GM12874 (cell line): ENCODE measurements around the gene CUL7.

Source experiments
- TF ChIP-seq, protein P1 (sequence below): IDR thresholded peaks from 2 replicates; pipeline ENCODE4 v1.5.1; 2011; ENCODE audit warnings: low read depth, mild to moderate bottlenecking, control low read depth, low read length, moderate library complexity; ENCODE audit not compliant: insufficient read depth

The CUL7 gene

DNA sequence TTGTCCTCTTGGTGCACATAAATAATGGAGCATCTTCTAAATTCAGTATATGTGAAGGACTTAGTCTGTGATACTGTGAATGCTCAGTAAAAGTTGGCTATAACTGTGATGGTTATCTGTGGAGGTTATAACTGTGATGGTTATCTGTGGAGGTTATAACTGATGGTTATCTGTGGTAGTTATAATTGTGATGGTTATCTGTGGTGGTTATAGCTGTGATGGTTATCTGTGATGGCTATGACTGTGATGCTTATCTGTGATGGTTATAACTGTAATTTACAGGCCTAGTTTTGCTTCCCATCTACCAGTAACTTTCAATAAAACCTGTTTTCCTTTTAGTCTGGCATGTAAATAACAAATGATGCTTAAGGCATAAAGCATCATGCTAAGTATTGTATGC is 39.0 kb upstream of the CUL7 start:
- TF ChIP-seq, protein P1, sequence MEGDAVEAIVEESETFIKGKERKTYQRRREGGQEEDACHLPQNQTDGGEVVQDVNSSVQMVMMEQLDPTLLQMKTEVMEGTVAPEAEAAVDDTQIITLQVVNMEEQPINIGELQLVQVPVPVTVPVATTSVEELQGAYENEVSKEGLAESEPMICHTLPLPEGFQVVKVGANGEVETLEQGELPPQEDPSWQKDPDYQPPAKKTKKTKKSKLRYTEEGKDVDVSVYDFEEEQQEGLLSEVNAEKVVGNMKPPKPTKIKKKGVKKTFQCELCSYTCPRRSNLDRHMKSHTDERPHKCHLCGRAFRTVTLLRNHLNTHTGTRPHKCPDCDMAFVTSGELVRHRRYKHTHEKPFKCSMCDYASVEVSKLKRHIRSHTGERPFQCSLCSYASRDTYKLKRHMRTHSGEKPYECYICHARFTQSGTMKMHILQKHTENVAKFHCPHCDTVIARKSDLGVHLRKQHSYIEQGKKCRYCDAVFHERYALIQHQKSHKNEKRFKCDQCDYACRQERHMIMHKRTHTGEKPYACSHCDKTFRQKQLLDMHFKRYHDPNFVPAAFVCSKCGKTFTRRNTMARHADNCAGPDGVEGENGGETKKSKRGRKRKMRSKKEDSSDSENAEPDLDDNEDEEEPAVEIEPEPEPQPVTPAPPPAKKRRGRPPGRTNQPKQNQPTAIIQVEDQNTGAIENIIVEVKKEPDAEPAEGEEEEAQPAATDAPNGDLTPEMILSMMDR, result no peak

DNA sequence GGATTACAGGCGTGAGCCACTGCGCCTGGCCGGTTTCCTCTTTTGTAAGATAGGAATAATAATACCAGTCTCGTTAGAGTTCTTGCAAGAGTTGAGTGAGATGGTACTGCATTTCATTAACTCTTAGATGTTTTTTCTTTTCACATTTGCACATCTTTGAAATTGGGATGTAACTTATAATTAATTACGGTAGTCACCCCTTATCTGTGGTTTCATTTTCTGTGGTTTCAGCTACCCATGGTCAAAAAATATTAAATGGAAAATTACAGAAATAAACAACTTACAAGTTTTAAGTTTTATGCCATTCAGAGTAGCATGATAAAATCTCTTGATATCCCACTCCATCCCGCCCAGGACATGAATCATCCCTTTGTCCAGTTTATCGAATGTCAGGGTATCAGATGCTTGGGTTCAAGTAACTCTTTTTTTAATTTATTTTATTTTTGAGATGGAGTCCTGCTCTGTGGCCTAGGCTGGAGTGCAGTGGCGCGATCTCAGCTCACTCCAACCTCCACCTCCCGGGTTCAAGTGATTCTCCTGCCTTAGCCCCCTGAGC is 37.9 kb upstream of the CUL7 start:
- TF ChIP-seq, protein P1, result no peak

DNA sequence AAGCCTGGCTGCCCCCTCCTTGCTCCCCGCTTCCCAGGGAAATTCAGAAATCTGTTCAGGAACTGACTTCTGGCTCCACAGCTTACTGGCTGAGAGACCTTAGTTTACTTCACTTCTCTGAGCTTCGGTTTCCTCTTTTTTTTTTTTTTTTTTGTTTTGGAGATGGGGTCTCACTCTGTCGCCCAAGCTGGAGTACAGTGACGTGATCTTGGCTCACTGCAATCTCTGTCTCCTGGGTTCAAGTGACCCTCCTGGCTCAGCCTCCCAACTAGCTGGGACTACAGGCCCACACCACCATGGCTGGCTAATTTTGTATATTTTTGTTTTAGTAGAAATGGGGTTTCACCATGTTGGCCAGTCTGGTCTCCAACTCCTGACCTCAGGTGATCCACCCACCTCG is 37.4 kb upstream of the CUL7 start:
- TF ChIP-seq, protein P1, result no peak

DNA sequence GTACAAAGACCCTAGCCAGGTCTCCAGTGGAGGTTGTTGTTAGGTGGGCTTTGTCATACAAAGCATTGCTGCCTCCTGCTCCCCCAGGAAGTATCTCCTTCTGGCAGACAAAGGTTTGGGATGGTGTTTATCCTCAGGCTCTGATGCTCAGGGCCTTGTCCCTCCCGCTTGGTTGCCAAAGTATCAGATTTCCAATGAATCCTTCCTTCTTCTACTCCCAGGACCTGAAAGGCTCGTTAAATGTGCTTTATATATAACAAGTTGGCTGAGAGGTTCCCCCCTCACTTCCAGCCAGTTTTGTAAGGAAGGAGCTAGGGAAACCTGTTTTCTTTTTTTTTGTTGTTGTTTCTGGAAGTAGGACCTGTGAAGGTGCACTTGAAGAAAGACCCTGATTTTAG is 36.9 kb upstream of the CUL7 start:
- TF ChIP-seq, protein P1, result no peak

DNA sequence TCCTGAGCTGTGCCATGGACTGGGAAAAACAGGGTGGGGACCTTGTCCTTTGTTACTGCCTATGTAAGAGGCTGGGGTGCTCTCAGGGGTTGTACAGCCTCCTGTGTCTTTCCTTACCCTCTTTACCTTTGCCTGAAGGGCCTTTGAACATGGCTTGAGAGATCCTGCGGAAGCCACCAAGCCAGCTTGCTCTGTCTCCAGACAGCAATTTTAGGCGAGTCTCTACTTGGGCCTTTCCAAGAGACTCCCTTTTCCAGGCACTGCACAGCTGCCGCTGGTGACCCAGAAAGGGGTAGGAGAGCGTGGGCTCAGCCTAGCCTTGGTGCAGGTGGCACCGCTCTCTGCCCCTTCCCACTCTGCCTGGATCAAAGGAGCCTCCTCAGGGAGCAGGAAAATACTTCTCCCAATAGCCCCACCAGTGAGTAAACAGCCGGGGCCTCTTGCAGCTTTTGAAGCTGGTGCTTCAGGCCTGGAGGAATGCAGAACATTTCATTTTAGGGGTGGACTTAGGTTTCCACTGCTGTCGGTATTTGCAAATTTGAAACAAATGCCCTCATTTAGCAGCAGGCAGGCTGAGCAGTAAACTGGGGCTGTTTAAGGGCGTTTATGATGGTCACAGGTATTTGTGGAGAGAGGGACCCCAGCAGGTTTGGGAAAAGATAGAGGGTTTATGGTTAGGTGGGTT is 36.4 kb upstream of the CUL7 start:
- TF ChIP-seq, protein P1, result no peak

DNA sequence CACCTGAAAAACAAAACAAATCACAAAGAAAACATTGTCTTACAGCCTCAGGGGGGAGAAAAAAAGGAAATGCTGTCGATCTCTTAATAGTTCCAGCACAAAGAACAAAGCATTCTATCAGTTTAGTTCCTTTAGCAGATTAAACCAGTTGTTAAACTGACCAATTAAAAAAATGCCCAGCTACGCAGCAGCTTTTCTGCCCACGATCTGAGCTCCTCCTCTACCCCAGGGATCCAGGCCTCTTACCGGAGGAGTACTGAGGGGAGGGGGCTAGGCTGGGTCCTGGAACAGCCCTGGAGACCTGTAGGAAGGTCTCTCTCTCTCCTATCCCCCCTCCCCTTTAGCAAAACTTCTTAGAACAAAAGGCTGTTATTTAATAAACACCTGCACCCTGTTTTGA is 35.8 kb upstream of the CUL7 start:
- TF ChIP-seq, protein P1, result no peak

DNA sequence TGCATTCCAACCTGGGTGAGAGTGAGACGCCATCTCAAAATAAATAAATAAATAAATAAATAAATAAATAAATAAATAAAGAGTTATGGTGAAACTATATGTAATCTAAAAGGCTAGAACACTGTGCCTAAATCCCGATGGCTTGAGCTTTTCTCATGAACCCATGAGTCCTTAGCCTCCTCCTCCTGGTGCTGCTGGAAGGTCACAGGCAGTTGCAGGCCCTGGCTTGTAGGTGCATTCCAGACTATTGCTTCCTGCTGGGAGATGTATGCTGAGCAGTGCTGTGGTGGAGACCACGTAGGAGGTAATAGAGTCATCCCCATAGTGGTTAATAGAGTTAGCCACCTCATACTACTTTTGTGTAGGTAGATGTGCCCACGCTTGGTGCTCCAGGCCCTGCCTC is 35.0 kb upstream of the CUL7 start:
- TF ChIP-seq, protein P1, result no peak
